ENCODE data around the gene DPM3. TPM values are rescaled to one million over a fixed set of nuclear protein-coding genes. Genes with fewer than 3 reads are reported as not detected.

DPM3 gene
- total and polyA plus RNA-seq, 9 of the 15 experiments (the other 6 are each of a cell fraction or from before 2014, with no cell fraction given): 3.7 to 120 (median 36.4) TPM

- Histone ChIP-seq H3K4me1 (replicated peaks in 1 of 2; ENCODE audit: control insufficient read depth in 2 of 2, insufficient read depth in 2 of 2, low read length in 2 of 2) (peaks cover 0 to 7% of the 10 kb centered on the region in 2 experiments; a peak in 2 of 5 replicates), H2AFZ (ENCODE audit: low read depth, low read length) (no peak overlapping the region), H3K9me1 (ENCODE audit: control insufficient read depth, insufficient read depth, low read length) (no peaks in the 10 kb centered on the region), H3K4me3 (no peak overlapping the region), H3K4me2 (ENCODE audit: insufficient read depth, low read length) (no peak overlapping the region), H3K27ac (ENCODE audit: extremely low read depth, low read depth, low read length) (no peak overlapping the region), H3K9me3 (replicated peaks; ENCODE audit: control insufficient read depth, insufficient read depth, low read depth, low read length) (no peaks in the 10 kb centered on the region), H3K9ac (ENCODE audit: insufficient read depth in 1 of 2, low read depth in 2 of 2, low read length in 2 of 2) (no peak overlapping the region), H3K36me3 (ENCODE audit: control insufficient read depth, insufficient read depth, low read length) (no peaks in the 10 kb centered on the region), H3K27me3 (ENCODE audit: control insufficient read depth in 2 of 2, insufficient read depth in 2 of 2, low read length in 2 of 2) (no peaks in the 10 kb centered on the region), H4K20me1 (replicated peaks; ENCODE audit: control insufficient read depth, insufficient read depth, low read length) (no peaks in the 10 kb centered on the region), H3K79me2 (ENCODE audit: control insufficient read depth, insufficient read depth, low read length) (no peaks in the 10 kb centered on the region)
- intact Hi-C loops (cut with micrococcal nuclease) (loop anchor here (5.0 kb wide), 1 partner anchor 54 kb away; no protein-coding TSS in a partner anchor), in situ Hi-C loops (cut with MboI) (no loop called here)
- TF ChIP-seq SAFB2 (IDR thresholded peaks at IDR 0.05; ENCODE audit: borderline replicate concordance, low read depth, low read length, severe bottlenecking): no peak
- 27% methylated on average over 5 of the region's 5 CpGs for WGBS (ENCODE audit: insufficient coverage, low coverage, missing lambda C conversion rate)
- no peak for FAIRE-seq
- BruUV-seq (replicated peaks): no TSS peak
- POLR2A ChIA-PET: no interaction called here
- CTCF ChIA-PET (ENCODE audit: low intra/inter-chr PET ratio): interaction anchor here (2.0 kb wide), 1 partner anchor 54 kb away, joined by 17 read pairs; no protein-coding TSS in a partner anchor
- no peak for ATAC-seq
- no peak for DNase-seq (ENCODE audit: extremely low read depth in 1 of 4, low spot score in 3 of 4)
These were observed 26.8 kb downstream of the DPM3 start for GRCh38 chr1:155113450-155113980.

- WGBS (ENCODE audit: insufficient coverage, low coverage, missing lambda C conversion rate): 45% methylated on average over 8 of the region's 8 CpGs
- Histone ChIP-seq H3K79me2 (ENCODE audit: control insufficient read depth, insufficient read depth, low read length) (no peaks in the 10 kb centered on the region), H3K27ac (ENCODE audit: extremely low read depth, low read depth, low read length) (no peak overlapping the region), H3K4me1 (replicated peaks in 1 of 2; ENCODE audit: control insufficient read depth in 2 of 2, insufficient read depth in 2 of 2, low read length in 2 of 2) (peaks cover 1 to 7% of the 10 kb centered on the region in 2 experiments; a peak in 3 of 5 replicates), H3K9ac (ENCODE audit: insufficient read depth in 1 of 2, low read depth in 2 of 2, low read length in 2 of 2) (no peak overlapping the region), H4K20me1 (replicated peaks; ENCODE audit: control insufficient read depth, insufficient read depth, low read length) (no peaks in the 10 kb centered on the region), H3K36me3 (ENCODE audit: control insufficient read depth, insufficient read depth, low read length) (no peaks in the 10 kb centered on the region), H3K4me3 (no peak overlapping the region), H3K27me3 (ENCODE audit: control insufficient read depth in 2 of 2, insufficient read depth in 2 of 2, low read length in 2 of 2) (no peaks in the 10 kb centered on the region), H2AFZ (ENCODE audit: low read depth, low read length) (no peak overlapping the region), H3K4me2 (ENCODE audit: insufficient read depth, low read length) (no peak overlapping the region), H3K9me3 (replicated peaks; ENCODE audit: control insufficient read depth, insufficient read depth, low read depth, low read length) (no peaks in the 10 kb centered on the region), H3K9me1 (ENCODE audit: control insufficient read depth, insufficient read depth, low read length) (no peaks in the 10 kb centered on the region)
- BruUV-seq (replicated peaks): no TSS peak
- ATAC-seq: no peak
- intact Hi-C loops (cut with micrococcal nuclease) (loop anchor here (5.0 kb wide), 1 partner anchor 56 kb away; no protein-coding TSS in a partner anchor), in situ Hi-C loops (cut with MboI) (no loop called here)
- FAIRE-seq: no peak
- DNase-seq (ENCODE audit: extremely low read depth in 1 of 4, low spot score in 3 of 4): no peak
- POLR2A ChIA-PET: interaction anchor here (1.2 kb wide), 1 partner anchor 15 kb away, joined by 3 read pairs; no protein-coding TSS in a partner anchor
- CTCF ChIA-PET (ENCODE audit: low intra/inter-chr PET ratio): no interaction called here
- TF ChIP-seq TSC22D4 (tag; IDR thresholded peaks at IDR 0.05): no peak
- no peak for TF ChIP-seq ZBTB26 (CRISPR knock-in tag; IDR thresholded peaks at IDR 0.05)
- no peak for TF ChIP-seq SAFB2 (IDR thresholded peaks at IDR 0.05; ENCODE audit: borderline replicate concordance, low read depth, low read length, severe bottlenecking)
- no peak for TF ChIP-seq CTCFL (IDR thresholded peaks at IDR 0.05; ENCODE audit: borderline replicate concordance, insufficient read depth, low read depth, low read length, poor library complexity, severe bottlenecking)
- no peak for TF ChIP-seq MCM3 (IDR thresholded peaks at IDR 0.05)
- TF ChIP-seq RBBP5 (IDR thresholded peaks at IDR 0.05; ENCODE audit: borderline replicate concordance, insufficient read depth, low read length, poor library complexity, severe bottlenecking): no peak
- no peak for TF ChIP-seq ZNF77 (CRISPR knock-in tag; IDR thresholded peaks at IDR 0.05)
- TF ChIP-seq ARNT (IDR thresholded peaks at IDR 0.05): no peak
- no peak for TF ChIP-seq SMAD1 (IDR thresholded peaks at IDR 0.05; ENCODE audit: low read depth, low read length, partially characterized antibody)
- TF ChIP-seq RFX5 (IDR thresholded peaks at IDR 0.05; ENCODE audit: low read depth, low read length): no peak
These were observed 29.5 kb downstream of the DPM3 start for GRCh38 chr1:155110826-155111225.

Data from K562 (cell line).